Measurements from ENCODE around the gene PPP1R14C.

PPP1R14C gene

GRCh38 chr6:150271501-150272263, 128.8 kb downstream of the PPP1R14C start:
- no peak for DNase-seq (ENCODE audit: low read depth)

DNA sequence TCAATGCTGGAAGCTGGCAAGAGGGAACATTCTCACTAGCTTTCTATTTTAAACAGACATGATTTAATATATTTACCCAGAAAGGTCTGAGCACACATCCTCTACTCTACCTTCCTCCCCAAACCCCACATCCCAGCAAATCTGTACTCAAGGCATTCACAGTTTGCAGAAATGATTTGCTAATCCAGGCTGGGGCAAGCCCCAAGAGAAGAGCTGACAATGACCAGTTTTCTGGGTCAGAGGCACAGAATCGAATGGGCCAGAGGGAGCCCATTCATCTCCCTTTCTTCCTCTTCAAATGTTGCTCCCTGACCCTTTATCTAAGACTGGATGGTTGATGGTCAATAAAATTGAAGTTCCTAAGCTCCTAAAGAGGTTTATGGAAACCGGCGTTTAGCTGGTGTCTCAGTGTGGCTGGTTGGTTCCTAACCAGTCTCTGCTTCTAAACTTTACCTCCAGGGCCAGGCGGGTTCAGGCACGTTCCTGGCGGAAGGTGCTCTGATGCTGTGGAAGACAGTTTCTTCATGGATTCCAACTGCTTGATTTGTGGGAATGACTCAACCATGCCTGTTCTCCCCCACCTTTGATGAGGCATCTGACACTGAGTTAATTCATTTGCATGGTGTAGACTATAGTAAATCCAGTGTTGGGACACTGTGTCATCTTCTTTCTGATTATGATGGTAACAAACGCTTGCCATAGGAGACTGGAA, 129.6 kb downstream of the PPP1R14C start:
- no peak for DNase-seq (ENCODE audit: low read depth)

DNA sequence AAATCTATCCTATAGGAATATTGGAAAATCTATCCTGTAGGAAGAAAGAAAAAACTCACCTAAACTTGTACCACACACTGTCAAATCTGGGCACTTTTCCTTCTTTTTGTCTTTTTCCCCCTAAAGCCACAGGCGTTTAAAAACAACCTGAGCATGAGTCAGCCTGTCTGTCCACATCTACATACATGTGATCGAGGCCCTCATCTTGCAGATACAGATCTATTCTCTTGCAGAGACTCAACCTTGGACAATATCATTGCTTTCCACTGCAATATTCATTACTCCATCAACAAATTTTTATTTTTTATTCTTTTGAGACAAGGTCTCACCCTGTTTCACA, 130.1 kb downstream of the PPP1R14C start:
- no peak for DNase-seq (ENCODE audit: low read depth)

- no peak for DNase-seq (ENCODE audit: low read depth)
These were observed 130.8 kb downstream of the PPP1R14C start for GRCh38 chr6:150273457-150274309.

DNA sequence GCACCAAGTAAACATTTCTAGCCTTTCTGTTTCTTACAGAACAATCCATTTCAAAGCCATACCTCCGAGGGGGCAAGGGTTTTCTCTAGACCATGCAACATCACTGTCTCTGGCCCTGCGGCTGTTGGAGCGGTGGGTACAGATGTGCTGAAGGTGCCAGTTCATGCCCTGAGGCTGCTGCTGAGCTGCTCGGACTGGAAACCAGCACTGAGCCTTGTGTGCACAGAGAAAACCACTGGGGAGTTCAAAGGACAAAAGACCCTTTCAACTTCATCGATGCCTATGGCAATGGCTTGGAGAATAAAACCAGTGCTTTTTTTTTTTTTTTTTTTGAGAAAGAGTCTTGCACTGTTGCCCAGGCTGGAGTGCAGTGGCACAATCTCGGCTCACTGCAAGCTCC, 132.6 kb downstream of the PPP1R14C start:
- DNase-seq (ENCODE audit: low read depth) = no peak

GRCh38 chr6:150276168-150276936, 133.5 kb downstream of the PPP1R14C start:
- DNase-seq (ENCODE audit: low read depth) = no peak

DNA sequence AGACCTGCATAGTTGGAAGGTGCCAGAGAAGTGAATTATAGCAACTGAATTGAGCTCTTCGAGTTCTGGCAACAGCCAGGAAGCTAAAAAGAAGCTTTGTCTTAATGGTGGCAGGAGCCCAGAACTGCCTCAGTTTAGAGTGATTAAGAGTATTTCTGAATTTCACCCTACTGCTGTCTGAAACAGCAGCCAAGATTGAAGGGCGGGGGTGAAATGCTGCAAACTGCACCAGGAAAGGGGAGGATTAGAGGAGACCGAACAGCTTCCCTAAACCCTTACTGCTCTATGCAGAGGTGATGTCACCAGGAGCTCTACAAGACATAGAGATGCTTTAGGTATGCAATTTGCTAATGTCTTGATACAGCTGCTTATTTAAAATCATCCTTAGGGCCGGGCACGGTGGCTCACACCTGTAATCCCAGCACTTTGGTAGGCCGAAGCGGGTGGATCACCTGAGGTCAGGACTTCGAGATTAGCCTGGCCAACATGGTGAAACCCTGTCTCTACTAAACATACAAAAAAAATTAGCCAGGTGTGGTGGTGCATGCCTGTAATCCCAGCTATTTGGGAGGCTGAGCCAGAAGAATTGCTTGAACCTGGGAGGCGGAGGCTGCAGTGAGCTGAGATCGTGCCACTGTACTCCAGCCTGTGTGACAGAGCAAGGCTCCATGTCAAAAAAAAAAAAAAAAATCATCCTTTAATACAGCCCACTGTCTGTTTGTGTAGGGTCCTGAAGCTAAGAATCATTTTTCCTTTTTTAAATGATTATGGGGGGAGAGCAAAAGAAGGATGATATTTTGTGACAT, 134.3 kb downstream of the PPP1R14C start:
- DNase-seq (ENCODE audit: low read depth) = no peak

- no peak for DNase-seq (ENCODE audit: low read depth)
These were observed 136.7 kb downstream of the PPP1R14C start for GRCh38 chr6:150279533-150279932.

DNA sequence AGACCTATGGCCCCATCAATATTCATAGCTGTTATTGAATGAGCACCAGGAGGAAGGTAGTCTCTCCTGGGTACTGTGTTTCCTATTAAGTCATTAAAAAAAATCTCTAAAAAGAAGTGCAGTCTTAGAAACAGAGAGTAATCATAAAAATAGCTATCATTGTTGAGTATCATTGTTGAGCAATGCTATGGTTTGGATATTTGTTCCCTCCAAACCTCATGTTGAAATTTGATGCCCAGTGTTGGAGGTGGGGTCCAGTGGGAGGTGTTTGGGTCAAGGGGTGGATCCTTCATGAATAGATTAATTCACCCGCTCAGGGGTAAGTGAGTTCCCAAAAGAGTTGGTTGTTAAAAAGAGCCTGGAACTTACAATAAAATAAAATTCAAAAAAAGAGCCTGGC, 137.9 kb downstream of the PPP1R14C start:
- no peak for DNase-seq (ENCODE audit: low read depth)

DNA sequence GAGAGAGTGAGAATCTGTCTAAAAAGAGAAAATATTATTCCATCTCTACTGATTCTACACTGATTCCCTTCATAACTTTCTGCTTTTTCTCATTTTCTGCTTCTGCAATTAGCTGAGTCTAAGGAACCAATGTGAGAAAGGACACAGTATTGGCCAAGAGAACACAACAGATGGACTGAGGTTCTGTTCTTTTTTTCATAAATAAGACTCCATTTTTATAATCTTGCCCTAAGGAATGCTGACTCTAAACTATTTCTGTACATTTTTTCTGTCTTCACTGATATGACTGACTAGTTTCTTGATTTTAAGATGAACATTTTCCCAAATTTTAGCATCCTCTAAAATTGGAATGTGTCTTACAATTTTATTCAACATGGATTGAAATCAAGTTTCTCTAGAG, 138.9 kb downstream of the PPP1R14C start:
- DNase-seq (ENCODE audit: low read depth) = no peak

DNA sequence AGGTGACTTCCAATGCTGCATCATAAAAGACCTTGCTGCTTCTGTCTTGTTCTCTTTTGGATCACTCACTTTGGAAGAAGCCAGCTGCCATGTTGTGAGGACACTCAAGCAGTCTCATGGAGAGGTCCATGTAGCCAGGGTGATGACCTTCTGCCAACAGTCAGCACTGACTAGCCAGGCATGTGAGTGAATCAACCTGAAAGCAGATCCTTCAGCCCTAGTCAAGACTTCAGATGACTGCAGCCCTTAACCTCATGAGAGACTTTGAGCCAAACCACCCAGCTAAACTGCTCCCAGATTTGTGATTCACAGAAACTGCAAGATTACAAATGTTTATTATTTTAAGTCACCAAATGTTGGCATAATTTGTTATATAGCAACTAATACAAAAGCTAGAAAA, 140.0 kb downstream of the PPP1R14C start:
- DNase-seq (ENCODE audit: low read depth) = no peak

GRCh38 chr6:150286460-150286859, 143.6 kb downstream of the PPP1R14C start:
- no peak for DNase-seq (ENCODE audit: low read depth)

DNA sequence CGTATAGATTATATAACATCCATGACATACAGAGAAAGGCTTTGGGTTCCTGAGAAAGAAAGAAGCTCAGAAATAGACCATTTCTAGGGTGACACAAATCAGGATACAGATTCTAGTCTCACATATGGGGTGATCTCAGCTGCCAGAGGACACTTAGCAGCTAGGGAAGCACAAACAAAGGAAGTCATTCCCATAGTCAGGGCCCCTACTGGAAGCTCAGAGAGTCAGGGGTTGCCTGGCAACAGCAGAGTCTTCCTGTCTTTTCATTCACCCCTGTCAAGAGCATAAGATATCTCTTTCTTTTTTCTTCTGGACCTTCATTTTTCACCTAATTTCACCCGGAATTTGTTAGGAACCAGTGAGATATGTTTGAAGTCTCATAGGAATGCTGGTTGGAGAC, 144.1 kb downstream of the PPP1R14C start:
- DNase-seq (ENCODE audit: low read depth) = no peak

DNA sequence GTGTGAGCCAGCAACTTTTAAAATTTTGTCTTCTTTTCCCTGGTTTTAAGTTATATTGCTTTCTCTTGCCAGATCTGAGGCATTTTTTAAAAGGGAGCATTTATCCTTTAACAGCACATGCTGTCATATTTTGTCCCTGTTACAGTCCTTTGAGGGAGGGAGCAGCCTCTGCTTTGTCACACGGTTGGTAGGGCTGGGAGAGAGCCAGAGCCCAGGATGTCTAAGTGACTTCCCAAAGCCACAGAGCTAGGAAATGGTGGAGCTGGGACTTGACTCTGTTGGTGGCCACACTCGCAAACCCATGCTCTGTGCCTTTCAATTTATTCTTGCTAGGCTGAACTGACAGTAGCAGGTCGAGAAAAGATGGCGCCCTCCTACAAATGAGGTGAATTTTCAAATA, 145.6 kb downstream of the PPP1R14C start:
- DNase-seq (ENCODE audit: low read depth) = no peak

GRCh38 chr6:150289454-150290071, 146.7 kb downstream of the PPP1R14C start:
- no peak for DNase-seq (ENCODE audit: low read depth)

DNA sequence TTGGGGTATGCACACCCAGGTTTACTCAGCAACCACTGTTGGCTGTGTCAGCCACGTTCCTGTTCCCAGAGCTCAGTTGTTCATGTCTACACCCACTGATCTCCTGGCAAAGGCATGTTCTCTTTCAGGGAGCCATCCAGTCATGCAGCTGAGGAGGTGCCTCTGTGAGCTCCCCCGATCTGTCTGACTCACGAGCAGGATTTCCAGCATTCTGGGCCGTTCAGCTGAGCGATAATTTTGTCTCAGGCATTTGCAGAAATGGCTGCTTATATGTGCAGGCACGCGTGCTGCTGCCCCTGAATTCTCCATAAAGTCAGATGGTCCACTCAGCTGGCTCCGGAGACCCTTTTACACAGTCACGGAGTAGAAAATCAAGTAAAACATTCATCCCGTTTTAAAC, 147.6 kb downstream of the PPP1R14C start:
- no peak for DNase-seq (ENCODE audit: low read depth)

DNA sequence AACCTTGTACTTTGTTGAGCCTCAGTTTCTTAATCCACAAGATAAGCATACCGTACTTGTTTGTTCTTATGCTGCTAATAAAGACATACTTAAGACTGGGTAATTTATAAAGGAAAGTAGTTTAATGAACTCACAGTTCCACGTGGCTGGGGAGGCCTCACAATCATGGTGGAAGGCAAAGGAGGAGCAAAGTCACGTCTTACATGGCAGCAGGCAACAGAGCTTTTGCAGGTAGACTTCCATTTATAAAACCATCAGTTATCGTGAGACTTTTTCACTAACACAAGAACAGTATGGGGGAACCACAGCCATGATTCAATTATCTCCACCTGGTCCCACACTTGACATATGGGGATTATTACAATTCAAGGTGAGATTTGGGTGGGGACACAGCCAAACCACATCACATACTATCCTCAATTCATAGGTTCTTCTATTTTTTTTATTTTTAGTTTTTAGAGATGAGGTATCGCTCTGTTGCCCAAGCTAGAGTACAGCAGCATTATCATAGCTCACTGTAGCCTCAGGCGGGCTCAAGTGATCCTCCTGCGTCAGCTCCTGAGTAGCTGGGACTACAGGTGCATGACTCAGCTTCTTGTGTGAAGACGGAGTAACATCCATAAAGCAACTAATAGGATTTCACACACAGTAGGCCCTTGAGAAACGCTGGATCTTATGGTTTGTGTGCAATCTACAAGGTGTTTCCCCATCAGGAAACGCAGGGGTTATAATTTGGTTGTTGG, 149.3 kb downstream of the PPP1R14C start:
- no peak for DNase-seq (ENCODE audit: low read depth)

GRCh38 chr6:150293019-150293418, 150.2 kb downstream of the PPP1R14C start:
- no peak for DNase-seq (ENCODE audit: low read depth)

GRCh38 chr6:150293423-150294173, 150.8 kb downstream of the PPP1R14C start:
- no peak for DNase-seq (ENCODE audit: low read depth)

All from T follicular helper cell (primary cell).